Activated CD4-positive, alpha-beta memory T cell treated with anti-CD3 and anti-CD28 coated beads for 36 hours (primary cell): ENCODE data around the gene POLR2A. TPM values are rescaled to one million over a fixed set of nuclear protein-coding genes. Genes with fewer than 3 reads are reported as not detected.
"Not testable (repeated sequence)": the region's sequence is repeated elsewhere in the genome, so short reads cannot be mapped to it uniquely, and the experiment has no call there.

Experiments
- CTCF ChIA-PET: fragments of 350-600 bp; sonication (Branson Sonifier 250); formaldehyde crosslinking; loops from one replicate; lab custom pipeline; 2021; ENCODE audit warnings: antibody characterized with exemption, inconsistent platforms; lab: Charles Lee
- POLR2A ChIA-PET: fragments of 350-600 bp; sonication (Branson Sonifier 250); formaldehyde crosslinking; loops from one replicate; lab custom pipeline; 2021; ENCODE audit warnings: antibody characterized with exemption; lab: Charles Lee
- DNase-seq: peaks from one replicate; pipeline ENCODE4 v3.0.0-alpha.2; 2020
- H3K27ac Mint-ChIP-seq: one replicate; pipeline ENCODE4 v1.8.0; 2021; ENCODE audit warnings: mixed read lengths
- H3K27me3 Mint-ChIP-seq: one replicate; pipeline ENCODE4 v1.8.0; 2021; ENCODE audit warnings: mixed read lengths
- H3K36me3 Mint-ChIP-seq: one replicate; pipeline ENCODE4 v1.8.0; 2021; ENCODE audit warnings: mixed read lengths
- H3K4me1 Mint-ChIP-seq: one replicate; pipeline ENCODE4 v1.8.0; 2021; ENCODE audit warnings: low read depth, mixed read lengths
- H3K4me3 Mint-ChIP-seq: one replicate; pipeline ENCODE4 v1.8.0; 2021; ENCODE audit warnings: mild to moderate bottlenecking, mixed read lengths
- H3K9me3 Mint-ChIP-seq: one replicate; pipeline ENCODE4 v1.8.0; 2021; ENCODE audit warnings: mixed read lengths
- intact Hi-C: fragments of 100-400 bp; cut with micrococcal nuclease; formaldehyde crosslinking; loops from one replicate; pipeline ENCODE4 v1.15.1; 2023
- total RNA-seq, 2 experiments: library from RNA; stranded (reverse); gene quantifications; one replicate each; pipeline ENCODE4 v1.2.3, GENCODE V29; 2021

The POLR2A gene
- total RNA-seq, 2 experiments from 2014 or later: 180 to 187 TPM

DNA sequence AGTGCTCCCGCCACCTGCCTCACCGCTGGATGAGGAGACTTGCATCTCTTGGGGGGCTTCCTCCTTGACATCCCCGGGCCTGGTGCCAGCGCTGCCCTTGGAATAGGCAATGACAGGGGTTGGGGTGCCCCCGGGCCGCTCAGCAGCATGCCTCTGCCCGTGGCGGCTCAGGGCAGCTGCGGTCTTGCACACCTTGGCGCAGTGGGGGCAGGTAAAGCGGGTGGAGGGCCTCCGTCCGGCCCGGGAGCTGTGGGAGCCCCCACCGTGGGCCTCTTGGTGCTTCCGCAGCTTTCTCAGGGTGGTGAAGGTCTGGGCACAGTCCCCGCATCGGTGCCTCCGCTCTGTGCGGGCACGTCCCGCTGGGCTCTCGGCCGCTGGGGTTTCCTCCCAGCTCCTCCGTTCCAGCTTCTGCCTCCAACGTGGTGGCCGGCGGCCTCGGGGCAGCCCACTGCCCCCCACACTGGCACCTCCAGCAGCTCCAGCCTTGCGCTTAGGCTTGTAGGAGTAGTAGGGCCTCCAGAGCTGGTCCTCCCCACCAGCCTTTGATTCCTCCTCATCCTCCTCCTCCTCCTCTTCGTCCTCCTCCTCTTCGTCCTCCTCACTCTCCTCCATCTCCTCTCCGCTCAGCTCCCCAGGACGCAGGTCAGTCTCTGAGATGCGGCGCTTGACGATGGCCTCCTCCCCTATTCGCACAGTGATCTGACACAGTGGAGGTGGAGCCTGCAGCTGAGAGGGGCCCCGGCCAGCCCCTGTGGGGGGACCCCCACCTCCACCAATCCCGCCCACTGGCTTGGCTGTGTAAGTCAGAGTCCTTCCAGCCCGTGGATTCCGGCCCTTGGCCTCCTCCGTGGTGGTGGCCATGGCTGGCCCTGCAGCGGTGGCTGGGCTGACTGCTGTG lies 21.4 kb upstream of the POLR2A start:
- DNase-seq: no peak
- peaks cover 2% of the 10 kb centered on the region for H3K36me3 Mint-ChIP-seq
- H3K9me3 Mint-ChIP-seq: no peaks in the 10 kb centered on the region
- CTCF ChIA-PET: interaction anchor here (1.7 kb wide), 1 partner anchor 26 kb away, joined by 8 read pairs; no protein-coding TSS in a partner anchor
- H3K27ac Mint-ChIP-seq: no peak overlapping the region
- no peak overlapping the region for H3K4me3 Mint-ChIP-seq
- intact Hi-C loops: no loop called here
- peaks cover 2% of the 10 kb centered on the region for H3K4me1 Mint-ChIP-seq
- H3K27me3 Mint-ChIP-seq: no peaks in the 10 kb centered on the region
- POLR2A ChIA-PET: no interaction called here

DNA sequence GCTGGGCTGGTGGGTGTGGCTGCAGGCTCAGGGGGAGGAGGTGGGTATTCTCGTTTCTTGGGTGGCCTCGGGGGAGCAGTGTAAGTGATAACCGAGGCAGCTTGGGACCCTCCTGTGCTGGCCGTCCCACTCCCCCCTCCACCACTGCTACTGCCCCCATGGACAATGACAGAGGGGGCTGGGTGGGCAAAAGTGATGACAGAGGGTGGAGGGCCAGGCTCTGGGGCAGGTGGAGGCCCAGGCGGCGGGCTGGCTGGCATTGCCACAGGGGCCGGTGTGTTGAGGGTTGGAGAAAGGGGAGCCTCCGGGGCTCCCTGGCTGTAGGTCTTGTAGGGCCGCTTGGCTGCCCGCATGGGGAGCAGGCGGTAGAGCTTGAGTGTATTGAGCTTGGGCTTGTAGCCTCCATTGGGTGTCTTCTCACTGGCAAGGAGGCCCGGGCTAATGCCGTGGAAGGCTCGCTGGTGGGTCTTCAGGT lies 20.8 kb upstream of the POLR2A start:
- DNase-seq: no peak
- CTCF ChIA-PET: interaction anchor here (1.7 kb wide), 1 partner anchor 26 kb away, joined by 8 read pairs; no protein-coding TSS in a partner anchor
- intact Hi-C loops: no loop called here
- POLR2A ChIA-PET: no interaction called here
- H3K4me1 Mint-ChIP-seq: peaks cover 2% of the 10 kb centered on the region
- no peaks in the 10 kb centered on the region for H3K9me3 Mint-ChIP-seq
- no peaks in the 10 kb centered on the region for H3K27me3 Mint-ChIP-seq
- H3K4me3 Mint-ChIP-seq: no peak overlapping the region
- peaks cover 2% of the 10 kb centered on the region for H3K36me3 Mint-ChIP-seq
- H3K27ac Mint-ChIP-seq: no peak overlapping the region

DNA sequence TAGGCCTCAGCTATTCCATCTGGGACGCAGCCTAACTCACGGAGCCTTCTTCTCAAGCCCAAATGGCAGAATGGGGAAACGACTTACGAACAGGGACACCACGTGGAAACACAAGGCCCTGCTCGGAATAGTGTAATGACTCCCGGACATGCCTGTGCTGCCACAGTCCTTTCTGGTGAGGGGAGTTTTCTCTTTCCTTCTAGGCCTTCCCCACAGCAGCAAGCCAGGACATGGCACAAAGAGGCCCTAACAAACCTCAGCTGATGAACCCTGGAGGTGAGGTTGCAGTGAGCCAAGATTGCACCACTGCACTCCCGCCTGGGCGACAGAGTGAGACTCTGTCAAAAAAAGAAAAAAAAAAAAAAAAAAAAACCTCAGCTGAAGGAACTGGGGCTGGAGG lies 20.1 kb upstream of the POLR2A start:
- H3K27ac Mint-ChIP-seq: no peak overlapping the region
- ChIA-PET CTCF (no interaction called here), POLR2A (no interaction called here)
- no peaks in the 10 kb centered on the region for H3K9me3 Mint-ChIP-seq
- intact Hi-C loops: no loop called here
- peaks cover 2% of the 10 kb centered on the region for H3K4me1 Mint-ChIP-seq
- no peak for DNase-seq
- no peak overlapping the region for H3K4me3 Mint-ChIP-seq
- peaks cover 2% of the 10 kb centered on the region for H3K36me3 Mint-ChIP-seq
- no peaks in the 10 kb centered on the region for H3K27me3 Mint-ChIP-seq

GRCh38 chr17:7465597-7466275 lies 18.4 kb upstream of the POLR2A start:
- ChIA-PET POLR2A (no interaction called here), CTCF (interaction anchor here (1.8 kb wide), 1 partner anchor 29 kb away, joined by 4 read pairs; no protein-coding TSS in a partner anchor)
- Mint-ChIP-seq H3K27me3 (no peaks in the 10 kb centered on the region), H3K4me1 (peaks cover 2% of the 10 kb centered on the region), H3K4me3 (no peak overlapping the region), H3K27ac (peak overlapping the region; percentile 23), H3K36me3 (peaks cover 2% of the 10 kb centered on the region), H3K9me3 (no peaks in the 10 kb centered on the region)
- intact Hi-C loops: no loop called here
- no peak for DNase-seq

- POLR2A ChIA-PET: interaction anchor here (1.3 kb wide), 1 partner anchor 19 kb away, joined by 3 read pairs; no protein-coding TSS in a partner anchor
- no peak overlapping the region for H3K27ac Mint-ChIP-seq
- peaks cover 2% of the 10 kb centered on the region for H3K36me3 Mint-ChIP-seq
- intact Hi-C loops: no loop called here
- peaks cover 4% of the 10 kb centered on the region for H3K4me1 Mint-ChIP-seq
- CTCF ChIA-PET: interaction anchor here (1.8 kb wide), 1 partner anchor 29 kb away, joined by 4 read pairs; no protein-coding TSS in a partner anchor
- no peaks in the 10 kb centered on the region for H3K27me3 Mint-ChIP-seq
- H3K9me3 Mint-ChIP-seq: no peaks in the 10 kb centered on the region
- H3K4me3 Mint-ChIP-seq: no peak overlapping the region
- no peak for DNase-seq
Measured at GRCh38 chr17:7466318-7466638, 17.9 kb upstream of the POLR2A start.

- peaks cover 7% of the 10 kb centered on the region for H3K4me1 Mint-ChIP-seq
- CTCF ChIA-PET: interaction anchor here (1.8 kb wide), 1 partner anchor 30 kb away, joined by 4 read pairs; no protein-coding TSS in a partner anchor
- DNase-seq: no peak
- no peak overlapping the region for H3K27ac Mint-ChIP-seq
- no peaks in the 10 kb centered on the region for H3K27me3 Mint-ChIP-seq
- H3K9me3 Mint-ChIP-seq: no peaks in the 10 kb centered on the region
- peaks cover 2% of the 10 kb centered on the region for H3K36me3 Mint-ChIP-seq
- POLR2A ChIA-PET: interaction anchor here (1.3 kb wide), 1 partner anchor 19 kb away, joined by 3 read pairs; no protein-coding TSS in a partner anchor
- H3K4me3 Mint-ChIP-seq: no peak overlapping the region
- intact Hi-C loops: no loop called here
Measured at GRCh38 chr17:7466639-7467341, 17.4 kb upstream of the POLR2A start.

- Mint-ChIP-seq H3K27ac (no peak overlapping the region), H3K4me1 (peaks cover 10% of the 10 kb centered on the region), H3K9me3 (no peaks in the 10 kb centered on the region), H3K36me3 (peaks cover 2% of the 10 kb centered on the region), H3K27me3 (no peaks in the 10 kb centered on the region), H3K4me3 (no peak overlapping the region)
- intact Hi-C loops: no loop called here
- ChIA-PET POLR2A (interaction anchor here (1.3 kb wide), 1 partner anchor 18 kb away, joined by 3 read pairs; no protein-coding TSS in a partner anchor), CTCF (no interaction called here)
- DNase-seq: no peak
Measured at GRCh38 chr17:7467498-7467897, 16.7 kb upstream of the POLR2A start.

DNA sequence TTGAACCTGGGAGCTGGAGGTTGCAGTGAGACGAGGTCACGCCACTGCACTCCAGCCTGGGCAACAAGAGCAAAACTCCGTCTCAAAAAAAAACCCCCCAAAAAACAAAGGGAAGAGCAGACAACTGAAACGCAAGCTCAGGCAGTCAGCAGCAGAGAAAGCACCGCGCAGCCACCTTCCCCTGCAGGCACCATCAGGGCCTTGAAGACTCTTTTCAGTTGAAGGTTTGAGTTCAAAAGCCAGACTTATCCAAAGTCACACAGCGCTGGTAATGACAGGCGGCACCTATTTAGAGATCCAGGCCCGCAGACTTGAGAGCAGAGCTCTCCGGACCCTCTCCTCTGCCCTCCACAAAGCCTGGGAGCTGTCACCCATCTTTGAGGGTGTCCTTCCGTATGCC lies 15.9 kb upstream of the POLR2A start:
- no peak overlapping the region for H3K27ac Mint-ChIP-seq
- no peaks in the 10 kb centered on the region for H3K9me3 Mint-ChIP-seq

GRCh38 chr17:7468804-7469389 lies 15.3 kb upstream of the POLR2A start:
- H3K27ac Mint-ChIP-seq: no peak overlapping the region
- H3K9me3 Mint-ChIP-seq: no peaks in the 10 kb centered on the region
- no peak for DNase-seq
- intact Hi-C loops: no loop called here
- H3K27me3 Mint-ChIP-seq: no peaks in the 10 kb centered on the region
- peaks cover 2% of the 10 kb centered on the region for H3K36me3 Mint-ChIP-seq
- peaks cover 13% of the 10 kb centered on the region for H3K4me1 Mint-ChIP-seq
- ChIA-PET CTCF (interaction anchor here (1.3 kb wide), 1 partner anchor 32 kb away, joined by 6 read pairs; no protein-coding TSS in a partner anchor), POLR2A (no interaction called here)
- H3K4me3 Mint-ChIP-seq: no peak overlapping the region

More for the DNA sequence above, 15.9 kb upstream of the POLR2A start:
- ChIA-PET CTCF (interaction anchor here (1.3 kb wide), 1 partner anchor 31 kb away, joined by 6 read pairs; no protein-coding TSS in a partner anchor), POLR2A (no interaction called here)
- Mint-ChIP-seq H3K4me3 (no peak overlapping the region), H3K27me3 (no peaks in the 10 kb centered on the region), H3K36me3 (peaks cover 2% of the 10 kb centered on the region), H3K4me1 (peaks cover 10% of the 10 kb centered on the region)
- no peak for DNase-seq
- intact Hi-C loops: no loop called here

- CTCF ChIA-PET: interaction anchor here (1.7 kb wide), 1 partner anchor 33 kb away, joined by 8 read pairs; no protein-coding TSS in a partner anchor
- intact Hi-C loops, H3K9me3 Mint-ChIP-seq: not testable (repeated sequence)
Measured at GRCh38 chr17:7469843-7470242, 14.3 kb upstream of the POLR2A start.

DNA sequence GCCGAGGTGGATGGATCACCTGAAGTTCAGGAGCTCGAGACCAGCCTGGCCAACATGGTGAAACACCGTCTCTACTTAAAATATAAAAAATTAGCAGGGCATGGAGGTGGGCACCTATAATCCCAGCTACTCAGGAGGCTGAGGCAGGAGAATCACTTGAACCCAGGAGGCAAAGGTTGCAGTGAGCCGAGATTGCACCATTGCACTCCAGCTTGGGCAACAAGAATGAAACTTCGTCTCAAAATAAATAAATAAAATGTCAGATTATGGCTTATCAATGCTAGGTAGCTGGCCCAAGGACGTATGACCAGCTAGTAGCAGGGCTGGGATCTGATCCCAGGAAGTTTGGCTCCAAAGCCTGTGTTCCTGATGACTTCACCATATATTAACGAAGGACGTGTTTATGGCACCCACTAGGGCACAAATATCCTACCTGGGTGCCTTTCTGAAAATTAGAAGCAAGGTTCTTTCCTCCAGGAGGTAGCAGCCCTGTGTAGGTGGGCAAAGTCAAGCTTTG lies 13.7 kb upstream of the POLR2A start:
- H3K27me3 Mint-ChIP-seq, H3K4me3 Mint-ChIP-seq, DNase-seq, H3K36me3 Mint-ChIP-seq, intact Hi-C loops, H3K27ac Mint-ChIP-seq, H3K9me3 Mint-ChIP-seq: not testable (repeated sequence)
- peaks cover 13% of the 10 kb centered on the region for H3K4me1 Mint-ChIP-seq
- POLR2A ChIA-PET: interaction anchor here (0.7 kb wide), 1 partner anchor 15 kb away, joined by 3 read pairs; no protein-coding TSS in a partner anchor
- CTCF ChIA-PET: interaction anchor here (1.4 to 1.7 kb wide), 2 partner anchors 34 to 90 kb away, joined by 4 to 8 read pairs; no protein-coding TSS in a partner anchor

More at GRCh38 chr17:7469843-7470242, 14.3 kb upstream of the POLR2A start:
- H3K4me1 Mint-ChIP-seq: peaks cover 13% of the 10 kb centered on the region
- DNase-seq, H3K36me3 Mint-ChIP-seq, H3K4me3 Mint-ChIP-seq, H3K27ac Mint-ChIP-seq, POLR2A ChIA-PET, H3K27me3 Mint-ChIP-seq: not testable (repeated sequence)
